Measurements from ENCODE around the gene GPR22.

GPR22 gene

GRCh38 chr7:107468824-107469223 is 1.0 kb upstream of the GPR22 start:
- no peaks in the 10 kb centered on the region for H3K9me3 Mint-ChIP-seq
- no peaks in the 10 kb centered on the region for H3K27me3 Mint-ChIP-seq (ENCODE audit: low read depth)
- no peaks in the 10 kb centered on the region for H3K36me3 Mint-ChIP-seq (ENCODE audit: low read depth)
- H3K4me3 Mint-ChIP-seq: no peak overlapping the region
- H3K27ac Mint-ChIP-seq: no peak overlapping the region
- TF ChIP-seq, protein P1, sequence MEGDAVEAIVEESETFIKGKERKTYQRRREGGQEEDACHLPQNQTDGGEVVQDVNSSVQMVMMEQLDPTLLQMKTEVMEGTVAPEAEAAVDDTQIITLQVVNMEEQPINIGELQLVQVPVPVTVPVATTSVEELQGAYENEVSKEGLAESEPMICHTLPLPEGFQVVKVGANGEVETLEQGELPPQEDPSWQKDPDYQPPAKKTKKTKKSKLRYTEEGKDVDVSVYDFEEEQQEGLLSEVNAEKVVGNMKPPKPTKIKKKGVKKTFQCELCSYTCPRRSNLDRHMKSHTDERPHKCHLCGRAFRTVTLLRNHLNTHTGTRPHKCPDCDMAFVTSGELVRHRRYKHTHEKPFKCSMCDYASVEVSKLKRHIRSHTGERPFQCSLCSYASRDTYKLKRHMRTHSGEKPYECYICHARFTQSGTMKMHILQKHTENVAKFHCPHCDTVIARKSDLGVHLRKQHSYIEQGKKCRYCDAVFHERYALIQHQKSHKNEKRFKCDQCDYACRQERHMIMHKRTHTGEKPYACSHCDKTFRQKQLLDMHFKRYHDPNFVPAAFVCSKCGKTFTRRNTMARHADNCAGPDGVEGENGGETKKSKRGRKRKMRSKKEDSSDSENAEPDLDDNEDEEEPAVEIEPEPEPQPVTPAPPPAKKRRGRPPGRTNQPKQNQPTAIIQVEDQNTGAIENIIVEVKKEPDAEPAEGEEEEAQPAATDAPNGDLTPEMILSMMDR (IDR thresholded peaks at IDR 0.05; ENCODE audit: unreplicated experiment in 3 of 3): no peak
- H3K4me1 Mint-ChIP-seq: peaks cover 4% of the 10 kb centered on the region

DNA sequence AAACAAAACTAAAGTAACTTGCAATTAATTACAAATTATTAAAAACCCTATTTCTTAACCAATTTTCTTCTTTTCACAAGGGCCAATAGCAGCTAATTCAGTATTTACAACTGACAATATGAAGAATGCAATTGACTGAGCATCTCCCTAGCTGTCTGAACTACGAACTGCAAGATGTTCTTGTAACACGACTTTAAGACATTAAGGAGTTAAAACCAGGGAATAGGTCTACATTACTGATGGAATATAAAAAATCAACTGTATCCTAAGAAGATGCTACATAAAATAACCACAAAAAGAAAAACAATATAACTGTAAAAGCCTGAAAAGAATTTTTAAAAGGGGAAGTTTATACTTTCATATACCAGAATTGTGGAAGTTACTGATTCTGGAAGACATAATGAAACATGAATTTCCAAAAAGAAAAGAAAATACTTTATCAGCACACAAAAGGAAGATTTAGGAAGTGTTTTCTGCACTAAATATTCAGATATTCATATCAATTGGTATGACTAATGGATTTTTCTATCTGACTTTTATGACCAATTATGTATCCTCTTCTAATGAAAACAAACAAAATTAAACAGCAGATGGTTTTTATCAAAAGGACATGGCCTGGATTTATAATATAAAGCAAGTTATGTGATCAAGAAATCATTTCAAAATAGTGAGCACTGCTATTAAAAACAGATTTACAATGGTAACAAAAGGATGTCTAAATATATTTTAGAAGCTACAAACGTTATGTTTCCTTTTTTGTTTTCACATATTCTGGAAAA is 1.6 kb downstream of the GPR22 start:
- TF ChIP-seq, protein P1 (IDR thresholded peaks at IDR 0.05; ENCODE audit: unreplicated experiment in 3 of 3): no peak
- no peaks in the 10 kb centered on the region for H3K36me3 Mint-ChIP-seq (ENCODE audit: low read depth)
- H3K4me3 Mint-ChIP-seq: peak overlapping the region in 1 of 3 experiments; percentile 49
- H3K9me3 Mint-ChIP-seq: no peaks in the 10 kb centered on the region
- no peak overlapping the region for H3K27ac Mint-ChIP-seq
- peaks cover 4% of the 10 kb centered on the region for H3K4me1 Mint-ChIP-seq
- H3K27me3 Mint-ChIP-seq (ENCODE audit: low read depth): no peaks in the 10 kb centered on the region

GRCh38 chr7:107472116-107472515 is 2.3 kb downstream of the GPR22 start:
- no peaks in the 10 kb centered on the region for H3K27me3 Mint-ChIP-seq (ENCODE audit: low read depth)
- H3K4me1 Mint-ChIP-seq: peaks cover 4% of the 10 kb centered on the region
- no peaks in the 10 kb centered on the region for H3K9me3 Mint-ChIP-seq
- H3K4me3 Mint-ChIP-seq: no peak overlapping the region
- TF ChIP-seq, protein P1 (IDR thresholded peaks at IDR 0.05; ENCODE audit: unreplicated experiment in 3 of 3): no peak
- H3K36me3 Mint-ChIP-seq (ENCODE audit: low read depth): no peaks in the 10 kb centered on the region
- H3K27ac Mint-ChIP-seq: no peak overlapping the region

GRCh38 chr7:107474104-107474521 is 4.3 kb downstream of the GPR22 start:
- H3K27me3 Mint-ChIP-seq (ENCODE audit: low read depth): no peaks in the 10 kb centered on the region
- no peak overlapping the region for H3K4me3 Mint-ChIP-seq
- no peaks in the 10 kb centered on the region for H3K9me3 Mint-ChIP-seq
- no peak overlapping the region for H3K27ac Mint-ChIP-seq
- no peaks in the 10 kb centered on the region for H3K36me3 Mint-ChIP-seq (ENCODE audit: low read depth)
- TF ChIP-seq, protein P1 (IDR thresholded peaks at IDR 0.05; ENCODE audit: unreplicated experiment in 3 of 3): no peak
- H3K4me1 Mint-ChIP-seq: peaks cover 4% of the 10 kb centered on the region

DNA sequence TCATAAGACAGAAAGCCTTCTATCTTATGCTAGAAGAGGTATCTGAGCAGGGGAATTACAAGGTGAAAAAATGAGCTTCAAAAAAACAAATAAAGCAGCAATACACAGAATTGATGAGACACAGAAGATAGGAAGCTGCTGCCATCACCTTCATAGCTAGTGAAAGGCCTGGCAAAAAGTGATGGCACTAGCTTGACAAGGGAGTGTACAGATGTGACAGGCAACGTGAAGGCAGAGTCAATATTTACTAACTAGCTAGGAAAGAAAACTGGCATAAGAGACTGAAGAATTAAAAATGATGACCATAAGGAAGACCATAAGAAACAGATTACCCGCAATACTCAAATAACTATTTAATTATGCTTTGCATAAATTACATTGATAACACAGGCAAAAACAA is 9.4 kb downstream of the GPR22 start:
- H3K4me1 Mint-ChIP-seq: no peaks in the 10 kb centered on the region
- TF ChIP-seq, protein P1 (IDR thresholded peaks at IDR 0.05; ENCODE audit: unreplicated experiment in 3 of 3): no peak
- no peaks in the 10 kb centered on the region for H3K36me3 Mint-ChIP-seq (ENCODE audit: low read depth)
- H3K27me3 Mint-ChIP-seq (ENCODE audit: low read depth): no peaks in the 10 kb centered on the region
- no peaks in the 10 kb centered on the region for H3K9me3 Mint-ChIP-seq
- H3K27ac Mint-ChIP-seq: no peak overlapping the region
- H3K4me3 Mint-ChIP-seq: no peak overlapping the region

DNA sequence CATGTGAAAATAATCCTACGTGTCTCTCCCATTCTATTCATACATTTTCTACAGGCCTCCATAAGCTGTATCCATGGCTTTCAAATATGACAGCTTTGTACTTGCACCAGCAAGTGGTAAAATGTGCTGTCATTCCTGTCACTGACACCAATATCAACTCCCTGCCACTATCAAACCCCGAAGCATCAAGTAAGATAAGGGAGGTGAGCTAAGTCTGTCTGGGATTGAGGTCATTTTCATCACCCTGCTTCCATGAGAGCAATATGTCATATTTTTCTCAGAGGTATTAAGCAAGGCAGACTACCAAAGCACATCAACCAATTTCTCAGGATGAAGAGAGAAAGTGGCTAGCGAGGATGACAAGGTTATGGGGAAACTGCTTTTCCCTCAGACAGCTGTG is 11.1 kb downstream of the GPR22 start:
- Mint-ChIP-seq H3K36me3 (ENCODE audit: low read depth) (no peaks in the 10 kb centered on the region), H3K27ac (no peak overlapping the region), H3K4me1 (no peaks in the 10 kb centered on the region), H3K4me3 (no peak overlapping the region), H3K9me3 (no peaks in the 10 kb centered on the region), H3K27me3 (ENCODE audit: low read depth) (no peaks in the 10 kb centered on the region)
- TF ChIP-seq, protein P1 (IDR thresholded peaks at IDR 0.05; ENCODE audit: unreplicated experiment in 3 of 3): no peak
